IMR-90 (cell line): ENCODE data around the gene ENDOG. TPM values are rescaled to one million over a fixed set of nuclear protein-coding genes. Genes with fewer than 3 reads are reported as not detected.

Experiments used
- ATAC-seq: fragments of 200-7000 bp; cut with Tn5 transposase; 2 replicates; pipeline ENCODE4 v1.9.1; 2020; ENCODE audit warnings: low read depth, mild to moderate bottlenecking, moderate library complexity
- BruUV-seq: library from RNA; stranded (reverse); fragments of 400-500 nt; replicated peaks from 2 replicates; lab custom pipeline; 2021; lab: Mats Ljungman, UMichigan
- CTCF ChIA-PET: fragments of 300-600 bp; formaldehyde crosslinking; extraction: SDS; loops from one replicate; lab custom pipeline; 2021; ENCODE audit warnings: antibody characterized with exemption; lab: Yijun Ruan, JAX
- POLR2A ChIA-PET: fragments of 300-600 bp; sonication (Branson Sonifier 250); formaldehyde crosslinking; loops from one replicate; lab custom pipeline; 2022; ENCODE audit warnings: antibody characterized with exemption; ENCODE audit not compliant: unreplicated experiment; lab: Charles Lee
- DNase-seq: peaks from one replicate; pipeline ENCODE4 v3.0.0; 2013
- H2AFZ ChIP-seq: replicated peaks from 2 replicates; pipeline ENCODE3; 2013; ENCODE audit warnings: low read length, mild to moderate bottlenecking; ENCODE audit not compliant: poor library complexity
- H2AK5ac ChIP-seq: 2 replicates; pipeline ENCODE4 v1.6.1; 2013; ENCODE audit warnings: low read depth, low read length, inconsistent platforms
- H2AK9ac ChIP-seq: replicated peaks from 2 replicates; pipeline ENCODE3; 2013; ENCODE audit warnings: mild to moderate bottlenecking, low read depth, low read length, moderate library complexity; ENCODE audit not compliant: poor library complexity
- H2BK120ac ChIP-seq: 2 replicates; pipeline ENCODE4 v1.6.1; 2013; ENCODE audit warnings: low read depth, low read length, inconsistent platforms
- H2BK15ac ChIP-seq: 3 replicates; pipeline ENCODE4 v1.6.1; 2013; ENCODE audit warnings: low read depth, low read length, inconsistent platforms
- H2BK20ac ChIP-seq: 2 replicates; pipeline ENCODE4 v1.6.1; 2013; ENCODE audit warnings: low read depth, mild to moderate bottlenecking, inconsistent platforms, low read length, moderate library complexity
- H2BK5ac ChIP-seq: 2 replicates; pipeline ENCODE4 v1.6.1; 2013; ENCODE audit warnings: mild to moderate bottlenecking, low read depth, low read length, inconsistent platforms; ENCODE audit not compliant: poor library complexity, severe bottlenecking
- H3K14ac ChIP-seq: replicated peaks from 2 replicates; pipeline ENCODE4 v1.6.1; 2013; ENCODE audit warnings: low read depth, low read length, inconsistent platforms
- H3K18ac ChIP-seq: 2 replicates; pipeline ENCODE4 v1.6.1; 2013; ENCODE audit warnings: low read depth, low read length, control low read depth
- H3K23ac ChIP-seq: 2 replicates; pipeline ENCODE4 v1.6.1; 2013; ENCODE audit warnings: low read depth, low read length, inconsistent platforms
- H3K27ac ChIP-seq: 2 replicates; pipeline ENCODE4 v1.5.1; 2013; ENCODE audit warnings: mild to moderate bottlenecking, control low read depth, low read length; ENCODE audit not compliant: insufficient read depth
- H3K27me3 ChIP-seq: 2 replicates; pipeline ENCODE4 v1.6.1; 2013; ENCODE audit warnings: low read length; ENCODE audit not compliant: control insufficient read depth, insufficient read depth
- H3K36me3 ChIP-seq: 2 replicates; pipeline ENCODE4 v1.6.1; 2013; ENCODE audit warnings: low read length, mixed read lengths; ENCODE audit not compliant: control insufficient read depth, insufficient read depth
- H3K4ac ChIP-seq: 2 replicates; pipeline ENCODE4 v1.6.1; 2013; ENCODE audit warnings: low read depth, low read length, inconsistent platforms
- H3K4me1 ChIP-seq: 2 replicates; pipeline ENCODE4 v1.6.1; 2013; ENCODE audit warnings: low read length, mixed read lengths; ENCODE audit not compliant: control insufficient read depth, insufficient read depth
- H3K4me2 ChIP-seq: 2 replicates; pipeline ENCODE4 v1.6.1; 2013; ENCODE audit warnings: low read depth, mild to moderate bottlenecking, control low read depth, low read length, moderate library complexity
- H3K4me3 ChIP-seq: 2 replicates; pipeline ENCODE4 v1.5.1; 2013; ENCODE audit warnings: low read depth, mild to moderate bottlenecking, control low read depth, low read length, moderate library complexity; ENCODE audit not compliant: insufficient read depth
- H3K56ac ChIP-seq: 2 replicates; pipeline ENCODE4 v1.6.1; 2013; ENCODE audit warnings: low read length, inconsistent platforms; ENCODE audit not compliant: insufficient read depth; ENCODE audit errors: extremely low read depth
- H3K79me1 ChIP-seq, 2 experiments: 2 replicates each; pipeline ENCODE4 v1.6.1; 2013; ENCODE audit warnings: low read length in 2 of 2, inconsistent platforms in 1 of 2, low read depth in 1 of 2
- H3K9ac ChIP-seq: 2 replicates; pipeline ENCODE4 v1.6.1; 2013; ENCODE audit warnings: low read depth, low read length, control low read depth
- H3K9me1 ChIP-seq: 2 replicates; pipeline ENCODE4 v1.6.1; 2013; ENCODE audit warnings: low read length, inconsistent platforms; ENCODE audit not compliant: insufficient read depth
- H3K9me3 ChIP-seq: 2 replicates; pipeline ENCODE4 v1.6.1; 2013; ENCODE audit warnings: low read length; ENCODE audit not compliant: control insufficient read depth, insufficient read depth
- H4K20me1 ChIP-seq: 2 replicates; pipeline ENCODE4 v1.6.1; 2013; ENCODE audit warnings: low read length, inconsistent platforms; ENCODE audit not compliant: insufficient read depth
- H4K5ac ChIP-seq: 2 replicates; pipeline ENCODE4 v1.6.1; 2013; ENCODE audit warnings: mild to moderate bottlenecking, low read depth, low read length, control low read depth
- H4K8ac ChIP-seq, 2 experiments: 2 replicates each; pipeline ENCODE4 v1.6.1; 2013; ENCODE audit warnings: low read depth in 2 of 2, low read length in 2 of 2, control low read depth in 1 of 2, inconsistent platforms in 1 of 2
- H4K91ac ChIP-seq: 2 replicates; pipeline ENCODE4 v1.6.1; 2013; ENCODE audit warnings: low read depth, low read length, inconsistent platforms; ENCODE audit not compliant: insufficient read depth
- BHLHE40 ChIP-seq: fragments of 150-350 bp; IDR thresholded peaks from 2 replicates; pipeline ENCODE4 v1.6.1; 2016; ENCODE audit warnings: mild to moderate bottlenecking, low read depth, low read length
- CEBPB ChIP-seq: IDR thresholded peaks from 2 replicates; pipeline ENCODE4 v1.6.1; 2012; ENCODE audit warnings: low read depth, low read length, improper control_type of control experiment
- CHD1 ChIP-seq: IDR thresholded peaks from 2 replicates; pipeline ENCODE4 v1.6.1; 2012; ENCODE audit warnings: low read depth, low read length, improper control_type of control experiment
- FOS ChIP-seq: fragments of 150-350 bp; IDR thresholded peaks from 2 replicates; pipeline ENCODE4 v1.6.1; 2016; ENCODE audit warnings: low read depth, low read length
- MAZ ChIP-seq: IDR thresholded peaks from 2 replicates; pipeline ENCODE4 v1.6.1; 2012; ENCODE audit warnings: low read depth, mild to moderate bottlenecking, low read length, improper control_type of control experiment, moderate library complexity, borderline replicate concordance
- MXI1 ChIP-seq: IDR thresholded peaks from 2 replicates; pipeline ENCODE4 v1.6.1; 2012; ENCODE audit warnings: low read depth, mild to moderate bottlenecking, low read length, moderate library complexity, borderline replicate concordance
- NFE2L2 ChIP-seq: fragments of 150-350 bp; IDR thresholded peaks from 2 replicates; pipeline ENCODE4 v1.6.1; 2016; ENCODE audit warnings: low read depth, mild to moderate bottlenecking, low read length
- POLR2A ChIP-seq: IDR thresholded peaks from 2 replicates; pipeline ENCODE4 v1.6.1; 2012; ENCODE audit warnings: mild to moderate bottlenecking, low read depth, low read length
- RAD21 ChIP-seq: IDR thresholded peaks from 2 replicates; pipeline ENCODE4 v1.6.1; 2012; ENCODE audit warnings: low read length, improper control_type of control experiment
- RCOR1 ChIP-seq: IDR thresholded peaks from 2 replicates; pipeline ENCODE4 v1.6.1; 2012; ENCODE audit warnings: mild to moderate bottlenecking, low read length, improper control_type of control experiment; ENCODE audit not compliant: insufficient replicate concordance
- RFX5 ChIP-seq: IDR thresholded peaks from 2 replicates; pipeline ENCODE4 v1.8.0; 2012; ENCODE audit warnings: low read depth, mild to moderate bottlenecking, low read length, moderate library complexity
- SMC3 ChIP-seq: fragments of 150-350 bp; IDR thresholded peaks from 2 replicates; pipeline ENCODE4 v1.6.1; 2016; ENCODE audit warnings: low read depth, mild to moderate bottlenecking, antibody characterized with exemption, low read length, moderate library complexity
- WGBS, 2 experiments: methylation state at CpG; one replicate each; pipeline versions ENCODE4 v1.1.5 to v1.1.7; 2013; ENCODE audit warnings: missing lambda C conversion rate in 2 of 2; ENCODE audit not compliant: insufficient read length in 1 of 2; ENCODE audit errors: extremely low coverage in 2 of 2; 5-methylcytosine and 5-hydroxymethylcytosine counted together
- dilution Hi-C: fragments of 300-500 bp; cut with HindIII; formaldehyde crosslinking; loops from one replicate; pipeline ENCODE4 v1.14.3; 2018; ENCODE audit warnings: low sequenced_read_pairs; ENCODE audit not compliant: unreplicated experiment
- in situ Hi-C: fragments of 300-500 bp; cut with MboI; formaldehyde crosslinking; loops from 3 replicates; pipeline ENCODE4 v1.14.3; 2019; ENCODE audit warnings: low sequenced_read_pairs, inconsistent platforms, mixed read lengths
- intact Hi-C: fragments of 100-400 bp; cut with micrococcal nuclease; formaldehyde crosslinking; loops from 2 replicates; pipeline ENCODE4 v1.10.0; 2022
- polyA plus RNA-seq, 3 experiments: library from polyadenylated mRNA; depleted of rRNA; stranded (reverse); fragments of >200 nt; gene quantifications; 2 replicates each; pipeline ENCODE4 v1.2.3, GENCODE V29; 2012; ENCODE audit warnings: low replicate concordance in 1 of 3
- total RNA-seq: library from RNA; depleted of rRNA; stranded (reverse); fragments of >200 nt; gene quantifications from 2 replicates; pipeline ENCODE4 v1.2.3, GENCODE V29; 2012
- TF ChIP-seq, protein P1 (sequence below): fragments of 150-350 bp; IDR thresholded peaks from 2 replicates; pipeline ENCODE4 v1.6.1; 2017; ENCODE audit warnings: mild to moderate bottlenecking, antibody characterized with exemption, low read length, low read depth
- TF ChIP-seq, protein P2 (sequence below): fragments of 150-350 bp; IDR thresholded peaks from 2 replicates; pipeline ENCODE4 v1.6.1; 2016; ENCODE audit warnings: low read depth, mild to moderate bottlenecking, low read length, moderate library complexity, borderline replicate concordance

ENDOG gene
- total and polyA plus RNA-seq, 2 of the 4 experiments (the other 2 are of a cell fraction), result 9.9 to 16.2 TPM

DNA sequence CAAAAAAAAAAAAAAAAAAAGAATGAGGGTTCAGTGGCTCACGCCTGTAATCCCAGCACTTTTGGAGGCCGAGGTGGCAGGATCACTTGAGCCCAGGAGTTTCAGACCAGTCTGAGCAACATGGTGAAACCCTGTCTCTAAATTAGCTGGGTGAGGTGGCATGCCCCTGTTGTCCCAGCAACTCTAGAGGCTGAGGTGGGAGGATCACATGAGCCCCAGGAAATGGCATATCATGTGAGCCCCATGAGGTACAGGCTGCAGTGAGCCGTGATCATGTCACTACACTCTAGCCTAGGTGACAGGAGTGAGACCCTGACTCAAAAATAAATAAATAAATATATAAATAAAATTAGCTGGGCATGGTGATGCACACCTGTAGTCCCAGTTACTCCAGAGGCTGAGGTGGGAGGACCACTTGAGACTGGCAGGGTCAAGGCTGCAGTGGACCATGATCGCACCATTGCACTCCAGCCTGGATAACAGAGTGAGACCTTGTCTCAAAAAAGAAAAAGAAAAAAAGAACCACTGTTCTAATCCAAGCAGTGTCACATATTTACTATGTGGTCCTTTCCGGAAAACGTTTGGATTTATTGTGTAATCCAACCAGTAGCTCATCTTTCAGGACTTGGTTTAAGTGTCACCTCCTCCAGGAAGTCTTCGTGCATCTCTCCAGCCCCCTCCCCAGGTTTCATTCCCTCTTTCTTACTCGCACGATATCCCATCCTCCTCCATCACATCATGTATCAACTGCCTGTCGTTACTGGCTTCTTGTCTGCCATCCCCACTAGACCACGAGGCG is 23.6 kb downstream of the ENDOG start:
- no peak overlapping the region for H3K14ac ChIP-seq
- no peak overlapping the region for H3K27ac ChIP-seq
- WGBS, 2 experiments, result 100% methylated on average over 1 of the region's 12 CpGs; no CpG with 5 or more reads in 1 of the 2 experiments
- no peak overlapping the region for H3K4me3 ChIP-seq
- H2BK20ac ChIP-seq, result no peak overlapping the region
- H3K27me3 ChIP-seq, result no peaks in the 10 kb centered on the region
- no peak overlapping the region for H3K9ac ChIP-seq
- no peak overlapping the region for H2AK9ac ChIP-seq
- H3K36me3 ChIP-seq, result peaks cover 3% of the 10 kb centered on the region; the same call in 1 of the 2 replicates
- H3K4me1 ChIP-seq, result no peaks in the 10 kb centered on the region
- TF ChIP-seq SMC3 (no peak), CEBPB (no peak), BHLHE40 (no peak), POLR2A (no peak), RFX5 (no peak), CHD1 (no peak), RAD21 (no peak), MXI1 (no peak), NFE2L2 (no peak), MAZ (no peak), FOS (no peak), RCOR1 (no peak)
- TF ChIP-seq, protein P1, sequence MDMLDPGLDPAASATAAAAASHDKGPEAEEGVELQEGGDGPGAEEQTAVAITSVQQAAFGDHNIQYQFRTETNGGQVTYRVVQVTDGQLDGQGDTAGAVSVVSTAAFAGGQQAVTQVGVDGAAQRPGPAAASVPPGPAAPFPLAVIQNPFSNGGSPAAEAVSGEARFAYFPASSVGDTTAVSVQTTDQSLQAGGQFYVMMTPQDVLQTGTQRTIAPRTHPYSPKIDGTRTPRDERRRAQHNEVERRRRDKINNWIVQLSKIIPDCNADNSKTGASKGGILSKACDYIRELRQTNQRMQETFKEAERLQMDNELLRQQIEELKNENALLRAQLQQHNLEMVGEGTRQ, result no peak
- TF ChIP-seq, protein P2, sequence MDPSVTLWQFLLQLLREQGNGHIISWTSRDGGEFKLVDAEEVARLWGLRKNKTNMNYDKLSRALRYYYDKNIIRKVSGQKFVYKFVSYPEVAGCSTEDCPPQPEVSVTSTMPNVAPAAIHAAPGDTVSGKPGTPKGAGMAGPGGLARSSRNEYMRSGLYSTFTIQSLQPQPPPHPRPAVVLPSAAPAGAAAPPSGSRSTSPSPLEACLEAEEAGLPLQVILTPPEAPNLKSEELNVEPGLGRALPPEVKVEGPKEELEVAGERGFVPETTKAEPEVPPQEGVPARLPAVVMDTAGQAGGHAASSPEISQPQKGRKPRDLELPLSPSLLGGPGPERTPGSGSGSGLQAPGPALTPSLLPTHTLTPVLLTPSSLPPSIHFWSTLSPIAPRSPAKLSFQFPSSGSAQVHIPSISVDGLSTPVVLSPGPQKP, result no peak
- H3K9me1 ChIP-seq, result 0 out of 2 replicates have a peak, but pooled peaks cover 3% of the 10 kb centered on the region
- BruUV-seq, result no TSS peak
- no peak for DNase-seq
- no peak overlapping the region for H2BK5ac ChIP-seq
- H4K8ac ChIP-seq, result no peak overlapping the region
- peak overlapping the region; percentile 14 for H2AFZ ChIP-seq
- H2BK120ac ChIP-seq, result no peak overlapping the region
- H4K91ac ChIP-seq, result no peak overlapping the region
- no peak overlapping the region for H3K4me2 ChIP-seq
- no peak overlapping the region for H3K23ac ChIP-seq
- H4K20me1 ChIP-seq, result no peaks in the 10 kb centered on the region; the same call in 1 of the 2 replicates
- no peak overlapping the region for H3K56ac ChIP-seq
- no peak overlapping the region for H4K5ac ChIP-seq
- ChIA-PET CTCF (interaction anchor here (0.6 kb wide), 1 partner anchor 206 kb away, joined by 4 read pairs; no protein-coding TSS in a partner anchor), POLR2A (no interaction called here)
- no peak for ATAC-seq
- H3K4ac ChIP-seq, result no peak overlapping the region
- no peak overlapping the region for H2AK5ac ChIP-seq
- dilution Hi-C loops (no loop called here), in situ Hi-C loops (no loop called here), intact Hi-C loops (no loop called here)
- H3K9me3 ChIP-seq, result no peaks in the 10 kb centered on the region
- no peak overlapping the region for H2BK15ac ChIP-seq
- peaks cover 0 to 8% of the 10 kb centered on the region in 2 experiments; a peak in 1 of 4 replicates for H3K79me1 ChIP-seq
- no peak overlapping the region for H3K18ac ChIP-seq
